GM12891 (cell line): Measurements from ENCODE around the gene TACC3.
A peak's percentile ranks its signal among the peaks of the same experiment; 100 is the strongest.

Source experiments
- DNase-seq: peaks from one replicate; pipeline ENCODE4 v3.0.0; 2011; ENCODE audit warnings: low spot score; ENCODE audit not compliant: insufficient read length
- FAIRE-seq: peaks from 2 replicates; lab custom pipeline; 2011; peaks lifted over from hg19 to GRCh38; lab: Jason Lieb, UNC
- PAX5 ChIP-seq: IDR thresholded peaks from 2 replicates; pipeline ENCODE4 v1.6.1; 2011; ENCODE audit warnings: low read length, moderate library complexity, mild to moderate bottlenecking; ENCODE audit not compliant: insufficient read depth, severe bottlenecking
- POLR2A ChIP-seq: IDR thresholded peaks from 2 replicates; pipeline ENCODE4 v1.6.1; 2011; ENCODE audit warnings: low read depth, low read length, control low read depth
- POLR2AphosphoS5 ChIP-seq: IDR thresholded peaks from 2 replicates; pipeline ENCODE4 v1.6.1; 2011; ENCODE audit warnings: low read depth, low read length, control low read depth
- POU2F2 ChIP-seq: IDR thresholded peaks from 2 replicates; pipeline ENCODE4 v1.6.1; 2011; ENCODE audit warnings: low read depth, mild to moderate bottlenecking, control low read depth, low read length, moderate library complexity
- SPI1 ChIP-seq: IDR thresholded peaks from 2 replicates; pipeline ENCODE4 v1.6.1; 2011; ENCODE audit warnings: low read depth, low read length, control low read depth
- TAF1 ChIP-seq: IDR thresholded peaks from 2 replicates; pipeline ENCODE4 v1.6.1; 2011; ENCODE audit warnings: low read depth, low read length, control low read depth

The TACC3 gene

GRCh38 chr4:1788254-1788973, 67.1 kb downstream of the TACC3 start:
- DNase-seq, result no peak
- TF ChIP-seq TAF1, result no peak
- TF ChIP-seq PAX5, result no peak
- TF ChIP-seq POLR2AphosphoS5, result no peak
- TF ChIP-seq POU2F2, result no peak
- TF ChIP-seq SPI1, result no peak
- no peak for TF ChIP-seq POLR2A
- no peak for FAIRE-seq

GRCh38 chr4:1789552-1789951, 68.2 kb downstream of the TACC3 start:
- DNase-seq (no peak), FAIRE-seq (no peak)
- no peak for TF ChIP-seq TAF1
- TF ChIP-seq POLR2AphosphoS5, result no peak
- no peak for TF ChIP-seq SPI1
- TF ChIP-seq POU2F2, result no peak
- TF ChIP-seq PAX5, result no peak
- no peak for TF ChIP-seq POLR2A

GRCh38 chr4:1790005-1790404, 68.7 kb downstream of the TACC3 start:
- FAIRE-seq, result no peak
- TF ChIP-seq POLR2AphosphoS5, result no peak
- no peak for TF ChIP-seq TAF1
- no peak for TF ChIP-seq SPI1
- TF ChIP-seq POU2F2, result no peak
- TF ChIP-seq POLR2A, result no peak
- TF ChIP-seq PAX5, result no peak
- no peak for DNase-seq

GRCh38 chr4:1792158-1792831, 71.0 kb downstream of the TACC3 start:
- DNase-seq (no peak), FAIRE-seq (no peak)
- no peak for TF ChIP-seq POLR2AphosphoS5
- no peak for TF ChIP-seq PAX5
- no peak for TF ChIP-seq SPI1
- TF ChIP-seq TAF1, result no peak
- TF ChIP-seq POU2F2, result no peak
- TF ChIP-seq POLR2A, result no peak

DNA sequence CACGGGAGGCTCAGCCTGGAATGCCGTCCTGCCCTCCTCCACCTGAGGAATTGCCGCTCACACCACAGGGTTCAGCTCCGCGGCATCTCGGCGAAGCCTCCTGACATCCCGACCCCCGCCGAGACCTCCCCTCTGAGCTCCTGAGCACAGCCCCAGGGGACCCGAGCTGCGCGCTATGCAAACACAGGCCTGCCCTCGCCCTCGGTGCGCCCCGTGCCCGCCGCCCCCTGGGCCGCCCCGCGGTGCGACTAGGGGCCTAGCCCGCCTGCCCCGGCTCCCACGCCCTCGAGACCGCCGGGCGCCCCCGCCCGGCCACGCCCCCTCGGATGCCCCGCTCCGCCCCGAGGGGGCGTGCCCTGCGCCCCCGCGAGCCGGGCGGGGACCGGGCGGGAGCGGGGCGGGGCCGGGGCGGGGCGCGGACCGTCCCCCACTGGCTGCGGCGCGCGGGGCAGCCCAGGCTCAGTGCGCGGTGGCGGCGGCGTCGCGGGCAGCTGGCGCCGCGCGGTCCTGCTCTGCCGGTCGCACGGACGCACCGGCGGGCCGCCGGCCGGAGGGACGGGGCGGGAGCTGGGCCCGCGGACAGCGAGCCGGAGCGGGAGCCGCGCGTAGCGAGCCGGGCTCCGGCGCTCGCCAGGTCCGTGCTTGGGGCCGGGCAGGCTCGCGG, 71.6 kb downstream of the TACC3 start, which contains the start of gene FGFR3:
Gene FGFR3, plus strand, starts transcription at position 462 of the 664 bp plus-strand sequence. CDS start 642 bp downstream, outside the sequence.
- FAIRE-seq (no peak), DNase-seq (peak; percentile 93)
- TF ChIP-seq POLR2A, result no peak
- no peak for TF ChIP-seq TAF1
- no peak for TF ChIP-seq PAX5
- TF ChIP-seq POLR2AphosphoS5, result no peak

DNA sequence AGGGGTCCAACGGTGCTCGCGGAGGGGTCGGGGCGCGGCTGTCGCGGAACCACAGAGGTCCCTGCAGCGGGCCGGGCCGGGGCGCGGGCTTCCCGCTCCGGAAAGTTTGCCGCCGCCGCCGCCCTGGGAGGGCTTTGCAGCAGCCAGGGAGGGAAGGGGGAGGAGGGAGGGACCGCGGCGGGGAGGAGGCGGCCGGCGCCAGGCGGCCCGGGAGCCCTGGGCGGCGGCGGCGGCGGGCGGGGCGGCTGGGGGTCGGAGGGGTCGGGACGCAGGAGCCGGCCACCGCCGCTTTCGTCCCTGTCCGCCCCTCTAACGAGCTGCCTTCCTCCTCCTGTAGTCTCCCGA, 72.1 kb downstream of the TACC3 start:
- no peak for TF ChIP-seq SPI1
- TF ChIP-seq PAX5, result no peak
- no peak for TF ChIP-seq POLR2AphosphoS5
- TF ChIP-seq POLR2A, result no peak
- no peak for TF ChIP-seq POU2F2
- TF ChIP-seq TAF1, result no peak
- DNase-seq (no peak), FAIRE-seq (no peak)

DNA sequence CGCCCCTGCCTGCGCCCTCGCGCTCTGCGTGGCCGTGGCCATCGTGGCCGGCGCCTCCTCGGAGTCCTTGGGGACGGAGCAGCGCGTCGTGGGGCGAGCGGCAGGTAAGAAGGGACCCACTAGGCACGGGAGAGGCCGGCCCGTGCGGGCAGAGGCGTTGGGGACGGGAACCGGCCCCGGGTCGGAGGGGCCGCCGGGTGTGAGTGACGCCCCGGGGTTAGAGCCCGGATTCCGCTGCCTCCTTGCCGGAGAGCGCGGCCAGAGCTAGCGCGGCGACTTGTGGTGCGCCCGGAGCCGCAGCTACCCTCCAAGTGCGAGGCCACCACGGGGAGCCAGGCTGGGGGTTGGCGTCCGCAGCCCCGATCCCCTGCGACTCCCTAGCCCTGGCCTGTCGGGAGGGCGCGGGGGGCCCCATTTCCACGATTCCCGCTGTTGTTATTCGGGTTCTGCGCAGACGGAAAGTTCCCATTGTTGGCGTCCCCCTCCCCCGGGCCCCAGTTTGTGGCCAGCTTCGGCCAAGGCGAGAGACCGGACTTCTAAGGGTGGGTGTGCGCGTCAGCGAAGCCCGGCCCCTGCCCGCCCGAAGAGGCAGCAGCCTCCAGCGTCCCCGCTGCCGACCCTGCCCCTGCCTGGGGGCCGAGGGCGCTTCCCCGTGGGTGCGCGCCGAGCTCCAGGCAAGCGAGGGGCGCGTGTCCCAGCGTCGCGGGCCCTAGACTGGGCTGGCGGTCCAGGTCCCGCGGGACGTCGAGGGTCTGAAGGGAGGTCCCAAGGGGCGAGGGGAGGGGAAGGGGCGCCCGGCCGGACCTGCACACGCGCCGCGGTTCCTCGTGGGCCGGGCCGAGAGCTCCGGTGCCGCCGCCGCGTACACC, 72.9 kb downstream of the TACC3 start:
- no peak for DNase-seq
- TF ChIP-seq POLR2A, result no peak
- TF ChIP-seq PAX5, result no peak
- TF ChIP-seq POU2F2, result no peak
- no peak for TF ChIP-seq TAF1
- no peak for TF ChIP-seq SPI1
- TF ChIP-seq POLR2AphosphoS5, result no peak
- no peak for FAIRE-seq
